ENCODE data around the gene YAP1.

YAP1 gene

DNA sequence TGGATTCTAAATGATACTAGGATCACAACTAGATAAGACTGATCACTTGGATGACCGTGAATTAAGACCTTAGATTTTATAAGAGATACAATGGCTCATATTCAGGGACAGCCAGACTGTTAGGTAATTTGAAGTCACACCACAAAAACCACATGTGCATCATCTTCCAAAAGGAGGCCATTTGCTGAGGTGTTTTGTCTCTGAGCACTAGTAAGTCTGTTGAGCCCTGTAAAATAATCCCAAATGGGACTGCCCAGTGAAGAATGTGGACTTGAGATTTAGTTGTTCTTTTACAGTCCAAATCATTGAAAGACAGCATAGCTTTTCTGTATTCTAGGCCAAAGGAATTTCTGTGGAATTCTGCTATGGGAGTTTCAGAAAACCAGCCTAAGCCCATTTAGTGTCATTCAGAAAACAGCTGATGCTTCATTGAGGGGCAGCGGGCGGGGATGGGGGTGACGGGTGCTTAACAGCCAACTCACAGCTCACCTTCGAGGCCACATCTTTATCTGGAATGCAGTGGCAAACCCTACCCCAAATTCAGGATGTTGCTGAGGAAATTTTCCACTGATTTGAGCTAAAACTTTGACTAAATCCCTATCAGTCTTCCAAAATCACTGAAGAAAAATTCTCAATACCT lies 127.0 kb downstream of the YAP1 start:
- no peaks in the 10 kb centered on the region for H3F3A ChIP-seq (ENCODE audit: insufficient read depth, low read length)

GRCh38 chr11:102238391-102238821 lies 128.2 kb downstream of the YAP1 start:
- DNase-seq, result no peak
- Histone ChIP-seq H3K27me3 (replicated peaks; ENCODE audit: insufficient read depth, low read length) (no peaks in the 10 kb centered on the region), H3K9me3 (replicated peaks; ENCODE audit: insufficient read depth, low read length) (no peaks in the 10 kb centered on the region), H3K4me1 (ENCODE audit: low read length) (no peaks in the 10 kb centered on the region), H3K36me3 (replicated peaks; ENCODE audit: insufficient read depth, low read length) (no peaks in the 10 kb centered on the region), H3K27ac (ENCODE audit: low read length) (no peak overlapping the region), H3K9me2 (replicated peaks; ENCODE audit: insufficient read depth, low read length) (no peaks in the 10 kb centered on the region), H3K4me2 (ENCODE audit: low read depth, low read length) (no peak overlapping the region), H4K20me1 (ENCODE audit: insufficient read depth, low read length) (no peaks in the 10 kb centered on the region), H3F3A (ENCODE audit: insufficient read depth, low read length) (no peaks in the 10 kb centered on the region), H3K9ac (ENCODE audit: low read length) (no peak overlapping the region), H2AFZ (ENCODE audit: low read length) (no peak overlapping the region), H3K4me3 (ENCODE audit: low read length) (no peak overlapping the region), H3K79me2 (ENCODE audit: low read length) (no peaks in the 10 kb centered on the region)
- no peak for TF ChIP-seq EZH2 (optimal IDR thresholded peaks at IDR 0.05; ENCODE audit: low read depth, low read length)
- no peak for TF ChIP-seq EZH2phosphoT487 (IDR thresholded peaks at IDR 0.05; ENCODE audit: low read length)
- TF ChIP-seq, protein P1, sequence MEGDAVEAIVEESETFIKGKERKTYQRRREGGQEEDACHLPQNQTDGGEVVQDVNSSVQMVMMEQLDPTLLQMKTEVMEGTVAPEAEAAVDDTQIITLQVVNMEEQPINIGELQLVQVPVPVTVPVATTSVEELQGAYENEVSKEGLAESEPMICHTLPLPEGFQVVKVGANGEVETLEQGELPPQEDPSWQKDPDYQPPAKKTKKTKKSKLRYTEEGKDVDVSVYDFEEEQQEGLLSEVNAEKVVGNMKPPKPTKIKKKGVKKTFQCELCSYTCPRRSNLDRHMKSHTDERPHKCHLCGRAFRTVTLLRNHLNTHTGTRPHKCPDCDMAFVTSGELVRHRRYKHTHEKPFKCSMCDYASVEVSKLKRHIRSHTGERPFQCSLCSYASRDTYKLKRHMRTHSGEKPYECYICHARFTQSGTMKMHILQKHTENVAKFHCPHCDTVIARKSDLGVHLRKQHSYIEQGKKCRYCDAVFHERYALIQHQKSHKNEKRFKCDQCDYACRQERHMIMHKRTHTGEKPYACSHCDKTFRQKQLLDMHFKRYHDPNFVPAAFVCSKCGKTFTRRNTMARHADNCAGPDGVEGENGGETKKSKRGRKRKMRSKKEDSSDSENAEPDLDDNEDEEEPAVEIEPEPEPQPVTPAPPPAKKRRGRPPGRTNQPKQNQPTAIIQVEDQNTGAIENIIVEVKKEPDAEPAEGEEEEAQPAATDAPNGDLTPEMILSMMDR (IDR thresholded peaks at IDR 0.05; ENCODE audit: low read length), result no peak

More for the DNA sequence above, 127.0 kb downstream of the YAP1 start:
- H3K9me3 ChIP-seq (replicated peaks; ENCODE audit: insufficient read depth, low read length), result no peaks in the 10 kb centered on the region
- TF ChIP-seq EZH2 (optimal IDR thresholded peaks at IDR 0.05; ENCODE audit: low read depth, low read length) (no peak), EZH2phosphoT487 (IDR thresholded peaks at IDR 0.05; ENCODE audit: low read length) (no peak)
- TF ChIP-seq, protein P1 (IDR thresholded peaks at IDR 0.05; ENCODE audit: low read length), result no peak
- no peaks in the 10 kb centered on the region for H3K36me3 ChIP-seq (replicated peaks; ENCODE audit: insufficient read depth, low read length)
- no peak overlapping the region for H3K27ac ChIP-seq (ENCODE audit: low read length)
- no peak for DNase-seq
- H4K20me1 ChIP-seq (ENCODE audit: insufficient read depth, low read length), result no peaks in the 10 kb centered on the region
- H3K4me1 ChIP-seq (ENCODE audit: low read length), result no peaks in the 10 kb centered on the region
- no peaks in the 10 kb centered on the region for H3K9me2 ChIP-seq (replicated peaks; ENCODE audit: insufficient read depth, low read length)
- no peak overlapping the region for H3K4me3 ChIP-seq (ENCODE audit: low read length)
- H3K9ac ChIP-seq (ENCODE audit: low read length), result no peak overlapping the region
- no peak overlapping the region for H2AFZ ChIP-seq (ENCODE audit: low read length)
- no peaks in the 10 kb centered on the region for H3K27me3 ChIP-seq (replicated peaks; ENCODE audit: insufficient read depth, low read length)
- H3K4me2 ChIP-seq (ENCODE audit: low read depth, low read length), result no peak overlapping the region
- no peaks in the 10 kb centered on the region for H3K79me2 ChIP-seq (ENCODE audit: low read length)

DNA sequence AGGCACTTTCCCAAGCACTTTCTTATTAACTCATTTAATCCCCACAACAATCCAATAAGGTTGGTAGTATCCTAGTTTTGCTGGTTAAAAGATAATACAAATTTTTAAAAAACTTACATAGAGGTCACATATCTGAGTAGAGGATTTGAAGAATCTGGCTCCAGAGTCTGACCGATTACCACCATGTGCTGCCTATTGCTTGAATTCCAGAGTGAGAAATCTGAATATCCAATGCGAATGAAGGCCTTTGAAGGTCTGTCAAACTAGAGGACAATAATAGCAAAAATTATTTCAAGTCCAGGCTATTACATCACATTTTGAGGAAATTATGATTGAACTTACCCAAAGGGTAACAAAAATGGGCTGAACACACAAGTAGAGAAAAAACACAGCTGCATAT lies 129.2 kb downstream of the YAP1 start:
- TF ChIP-seq EZH2 (optimal IDR thresholded peaks at IDR 0.05; ENCODE audit: low read depth, low read length) (no peak), EZH2phosphoT487 (IDR thresholded peaks at IDR 0.05; ENCODE audit: low read length) (no peak)
- TF ChIP-seq, protein P1 (IDR thresholded peaks at IDR 0.05; ENCODE audit: low read length), result no peak
- no peak overlapping the region for H3K4me2 ChIP-seq (ENCODE audit: low read depth, low read length)
- no peaks in the 10 kb centered on the region for H3K27me3 ChIP-seq (replicated peaks; ENCODE audit: insufficient read depth, low read length)
- no peak overlapping the region for H3K4me3 ChIP-seq (ENCODE audit: low read length)
- no peaks in the 10 kb centered on the region for H3K79me2 ChIP-seq (ENCODE audit: low read length)
- no peaks in the 10 kb centered on the region for H3K4me1 ChIP-seq (ENCODE audit: low read length)
- H3K9me3 ChIP-seq (replicated peaks; ENCODE audit: insufficient read depth, low read length), result no peaks in the 10 kb centered on the region
- no peak for DNase-seq
- no peaks in the 10 kb centered on the region for H3K36me3 ChIP-seq (replicated peaks; ENCODE audit: insufficient read depth, low read length)
- no peaks in the 10 kb centered on the region for H3F3A ChIP-seq (ENCODE audit: insufficient read depth, low read length)
- H3K9ac ChIP-seq (ENCODE audit: low read length), result no peak overlapping the region
- no peaks in the 10 kb centered on the region for H4K20me1 ChIP-seq (ENCODE audit: insufficient read depth, low read length)
- H3K27ac ChIP-seq (ENCODE audit: low read length), result no peak overlapping the region
- H2AFZ ChIP-seq (ENCODE audit: low read length), result no peak overlapping the region
- H3K9me2 ChIP-seq (replicated peaks; ENCODE audit: insufficient read depth, low read length), result no peaks in the 10 kb centered on the region

Data from MM.1S (cell line).